Myocyte (in vitro differentiated cells): ENCODE measurements around the gene TBC1D1. TPM values are rescaled to one million over a fixed set of nuclear protein-coding genes. Genes with fewer than 3 reads are reported as not detected.

Experiments
- DNase-seq: peaks from one replicate; pipeline ENCODE4 v3.0.0-alpha.2; 2012; ENCODE audit warnings: low read depth
- total RNA-seq: library from RNA; depleted of rRNA; stranded (reverse); fragments of >200 nt; gene quantifications from 2 replicates; pipeline ENCODE4 v1.2.3, GENCODE V29; 2014

Gene TBC1D1
- total RNA-seq, 1 donor from 2014 or later, result 194 TPM

GRCh38 chr4:38161208-38162113 is 270.6 kb downstream of the TBC1D1 start:
- DNase-seq, result peak; percentile 59

GRCh38 chr4:38162240-38162784 is 271.4 kb downstream of the TBC1D1 start:
- DNase-seq, result peak; percentile 97

- peak; percentile 63 for DNase-seq
These were observed 272.5 kb downstream of the TBC1D1 start for GRCh38 chr4:38163216-38164006.

- no peak for DNase-seq
These were observed 273.5 kb downstream of the TBC1D1 start for GRCh38 chr4:38164346-38164745.

GRCh38 chr4:38166082-38166481 is 275.2 kb downstream of the TBC1D1 start:
- DNase-seq, result no peak

- no peak for DNase-seq
These were observed 275.9 kb downstream of the TBC1D1 start for GRCh38 chr4:38166768-38167167.

- DNase-seq, result no peak
These were observed 277.1 kb downstream of the TBC1D1 start for GRCh38 chr4:38167973-38168372.

GRCh38 chr4:38169524-38169923 is 278.6 kb downstream of the TBC1D1 start:
- no peak for DNase-seq

GRCh38 chr4:38170338-38171169 is 279.7 kb downstream of the TBC1D1 start:
- DNase-seq, result peak; percentile 49

- no peak for DNase-seq
These were observed 281.2 kb downstream of the TBC1D1 start for GRCh38 chr4:38172078-38172477.

- no peak for DNase-seq
These were observed 283.1 kb downstream of the TBC1D1 start for GRCh38 chr4:38173935-38174518.

GRCh38 chr4:38174801-38175200 is 283.9 kb downstream of the TBC1D1 start:
- no peak for DNase-seq

GRCh38 chr4:38176165-38176564 is 285.3 kb downstream of the TBC1D1 start:
- no peak for DNase-seq

GRCh38 chr4:38177035-38177546 is 286.2 kb downstream of the TBC1D1 start:
- DNase-seq, result peak; percentile 84

- peak; percentile 93 for DNase-seq
These were observed 286.9 kb downstream of the TBC1D1 start for GRCh38 chr4:38177641-38178391.

- no peak for DNase-seq
These were observed 287.6 kb downstream of the TBC1D1 start for GRCh38 chr4:38178392-38178995.

- DNase-seq, result peak; percentile 79
These were observed 288.9 kb downstream of the TBC1D1 start for GRCh38 chr4:38179690-38180377.

GRCh38 chr4:38180456-38180855 is 289.6 kb downstream of the TBC1D1 start:
- DNase-seq, result no peak

- no peak for DNase-seq
These were observed 290.4 kb downstream of the TBC1D1 start for GRCh38 chr4:38181286-38181685.
